ENCODE data around the gene KSR2. TPM values are rescaled to one million over a fixed set of nuclear protein-coding genes. Genes with fewer than 3 reads are reported as not detected.

KSR2 gene
- total RNA-seq, 1 donor from 2014 or later: 0.47 TPM

DNA sequence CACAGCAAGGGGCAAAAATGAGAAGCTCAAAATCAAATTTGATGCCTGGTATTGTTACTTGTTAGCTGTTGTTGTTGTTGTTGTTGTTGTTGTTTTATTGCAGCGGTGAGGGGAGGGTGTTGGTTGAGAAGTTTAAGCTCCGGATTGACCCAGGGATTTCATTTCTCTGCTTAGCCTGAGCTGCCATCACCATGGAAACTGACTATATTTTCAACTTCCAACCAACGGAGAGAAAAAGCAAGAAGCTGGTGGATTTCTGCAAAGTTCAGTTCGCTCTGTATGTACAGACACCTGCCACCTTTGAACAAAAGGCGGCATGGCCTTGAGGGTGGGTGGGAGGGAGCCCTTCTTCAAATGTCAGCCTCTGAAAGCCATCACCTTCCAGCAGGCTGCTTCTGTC, 412.9 kb downstream of the KSR2 start:
- Mint-ChIP-seq H3K27me3 (ENCODE audit: unreplicated experiment) (peaks cover 2% of the 10 kb centered on the region), H3K36me3 (ENCODE audit: unreplicated experiment) (peaks cover 8% of the 10 kb centered on the region), H3K27ac (ENCODE audit: unreplicated experiment) (no peak overlapping the region), H3K9me3 (ENCODE audit: unreplicated experiment) (no peaks in the 10 kb centered on the region), H3K4me3 (ENCODE audit: unreplicated experiment) (no peak overlapping the region), H3K4me1 (ENCODE audit: low read depth, unreplicated experiment) (peaks cover 6% of the 10 kb centered on the region)
- no peak for DNase-seq
- TF ChIP-seq, protein P1, sequence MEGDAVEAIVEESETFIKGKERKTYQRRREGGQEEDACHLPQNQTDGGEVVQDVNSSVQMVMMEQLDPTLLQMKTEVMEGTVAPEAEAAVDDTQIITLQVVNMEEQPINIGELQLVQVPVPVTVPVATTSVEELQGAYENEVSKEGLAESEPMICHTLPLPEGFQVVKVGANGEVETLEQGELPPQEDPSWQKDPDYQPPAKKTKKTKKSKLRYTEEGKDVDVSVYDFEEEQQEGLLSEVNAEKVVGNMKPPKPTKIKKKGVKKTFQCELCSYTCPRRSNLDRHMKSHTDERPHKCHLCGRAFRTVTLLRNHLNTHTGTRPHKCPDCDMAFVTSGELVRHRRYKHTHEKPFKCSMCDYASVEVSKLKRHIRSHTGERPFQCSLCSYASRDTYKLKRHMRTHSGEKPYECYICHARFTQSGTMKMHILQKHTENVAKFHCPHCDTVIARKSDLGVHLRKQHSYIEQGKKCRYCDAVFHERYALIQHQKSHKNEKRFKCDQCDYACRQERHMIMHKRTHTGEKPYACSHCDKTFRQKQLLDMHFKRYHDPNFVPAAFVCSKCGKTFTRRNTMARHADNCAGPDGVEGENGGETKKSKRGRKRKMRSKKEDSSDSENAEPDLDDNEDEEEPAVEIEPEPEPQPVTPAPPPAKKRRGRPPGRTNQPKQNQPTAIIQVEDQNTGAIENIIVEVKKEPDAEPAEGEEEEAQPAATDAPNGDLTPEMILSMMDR (IDR thresholded peaks at IDR 0.05; ENCODE audit: partially characterized antibody, unreplicated experiment): no peak

DNA sequence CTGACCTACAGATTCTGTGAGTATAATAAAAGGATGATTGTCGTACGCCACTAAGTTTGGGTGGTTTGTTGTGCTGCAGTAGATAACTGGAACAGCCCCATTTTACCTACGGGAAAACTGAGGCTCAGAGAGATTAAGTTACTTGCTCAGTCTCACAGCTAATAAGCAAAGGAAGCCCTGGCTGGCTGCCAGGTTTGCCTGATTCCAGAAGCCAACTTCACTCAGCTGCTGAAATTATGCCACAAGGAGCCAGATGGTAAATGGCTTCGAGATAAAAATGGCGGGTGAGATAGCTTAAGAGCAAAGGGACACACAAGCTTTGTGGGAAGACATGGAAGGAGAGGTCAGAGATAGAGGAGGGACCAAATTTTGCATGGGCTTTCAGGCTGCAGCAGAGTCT, 415.8 kb downstream of the KSR2 start:
- Mint-ChIP-seq H3K27ac (ENCODE audit: unreplicated experiment) (no peak overlapping the region), H3K4me1 (ENCODE audit: low read depth, unreplicated experiment) (peaks cover 6% of the 10 kb centered on the region), H3K4me3 (ENCODE audit: unreplicated experiment) (no peak overlapping the region), H3K27me3 (ENCODE audit: unreplicated experiment) (peaks cover 2% of the 10 kb centered on the region), H3K9me3 (ENCODE audit: unreplicated experiment) (no peaks in the 10 kb centered on the region), H3K36me3 (ENCODE audit: unreplicated experiment) (peaks cover 8% of the 10 kb centered on the region)
- TF ChIP-seq, protein P1 (IDR thresholded peaks at IDR 0.05; ENCODE audit: partially characterized antibody, unreplicated experiment): no peak
- no peak for DNase-seq

DNA sequence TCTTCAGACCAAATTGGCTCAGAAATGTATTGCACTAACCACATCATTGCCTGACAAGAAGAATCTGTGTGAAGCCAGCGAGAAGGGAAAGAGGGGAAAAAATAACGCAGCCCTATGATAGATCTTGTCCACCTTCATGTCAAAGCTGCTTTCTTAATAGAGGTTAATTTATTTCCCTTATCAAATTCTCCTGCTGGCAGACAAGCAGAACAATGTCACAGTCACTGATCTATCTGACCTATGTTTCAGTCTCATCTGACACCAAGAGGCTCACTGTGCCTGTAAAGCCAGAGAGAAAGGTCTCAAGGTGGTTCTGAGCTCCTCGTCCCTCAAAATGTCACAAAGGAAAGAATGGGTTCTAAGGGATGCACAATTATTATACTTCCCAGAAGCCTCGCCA, 417.1 kb downstream of the KSR2 start:
- Mint-ChIP-seq H3K27me3 (ENCODE audit: unreplicated experiment) (peaks cover 2% of the 10 kb centered on the region), H3K27ac (ENCODE audit: unreplicated experiment) (no peak overlapping the region)
- TF ChIP-seq, protein P1 (IDR thresholded peaks at IDR 0.05; ENCODE audit: partially characterized antibody, unreplicated experiment): no peak

DNA sequence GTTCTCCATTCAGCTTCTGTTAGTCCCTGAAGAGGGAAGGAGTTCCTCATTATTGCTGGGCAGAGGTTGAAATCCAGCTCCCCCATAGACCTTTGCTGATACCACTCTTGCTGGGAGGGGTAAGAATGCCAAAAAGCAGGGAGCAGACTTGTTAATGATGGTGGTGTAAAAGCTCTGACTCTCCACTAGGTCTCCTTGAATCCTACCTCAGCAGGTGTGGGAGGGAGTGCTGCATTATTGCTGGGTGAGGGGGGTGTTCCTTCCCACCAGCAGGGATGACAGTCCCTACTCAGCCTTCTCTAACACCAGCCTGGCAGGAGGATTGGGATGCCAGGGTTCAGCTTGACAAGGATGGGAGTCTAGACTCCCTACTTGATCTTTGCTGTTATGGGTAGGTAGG, 421.6 kb downstream of the KSR2 start:
- Mint-ChIP-seq H3K4me3 (ENCODE audit: unreplicated experiment) (no peak overlapping the region), H3K9me3 (ENCODE audit: unreplicated experiment) (peaks cover 2% of the 10 kb centered on the region), H3K27me3 (ENCODE audit: unreplicated experiment) (no peaks in the 10 kb centered on the region), H3K27ac (ENCODE audit: unreplicated experiment) (no peak overlapping the region), H3K4me1 (ENCODE audit: low read depth, unreplicated experiment) (no peaks in the 10 kb centered on the region), H3K36me3 (ENCODE audit: unreplicated experiment) (no peaks in the 10 kb centered on the region)
- TF ChIP-seq, protein P1 (IDR thresholded peaks at IDR 0.05; ENCODE audit: partially characterized antibody, unreplicated experiment): no peak
- DNase-seq: no peak

More for the DNA sequence above, 417.1 kb downstream of the KSR2 start:
- no peak overlapping the region for H3K4me3 Mint-ChIP-seq (ENCODE audit: unreplicated experiment)
- no peaks in the 10 kb centered on the region for H3K9me3 Mint-ChIP-seq (ENCODE audit: unreplicated experiment)
- peaks cover 8% of the 10 kb centered on the region for H3K36me3 Mint-ChIP-seq (ENCODE audit: unreplicated experiment)
- peaks cover 6% of the 10 kb centered on the region for H3K4me1 Mint-ChIP-seq (ENCODE audit: low read depth, unreplicated experiment)
- no peak for DNase-seq

DNA sequence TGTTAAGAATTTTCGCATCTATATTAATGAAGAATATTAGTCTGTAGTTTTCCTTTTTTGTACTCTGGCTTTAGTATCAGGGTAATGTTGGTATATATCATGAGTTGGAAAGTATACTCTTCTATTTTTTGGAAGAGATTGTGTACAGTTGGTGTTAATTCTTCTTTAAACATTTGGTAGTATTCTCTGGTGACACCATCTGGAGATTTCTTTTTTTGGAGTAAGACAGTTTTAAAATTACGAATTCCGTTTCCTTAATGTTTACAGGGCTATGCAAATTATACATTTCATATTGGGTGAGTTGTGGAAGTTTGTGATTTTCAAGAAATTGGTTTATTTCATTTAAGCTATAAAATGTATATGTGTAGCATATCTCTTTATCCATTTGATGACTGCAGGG, 423.6 kb downstream of the KSR2 start:
- DNase-seq: no peak
- Mint-ChIP-seq H3K36me3 (ENCODE audit: unreplicated experiment) (no peaks in the 10 kb centered on the region), H3K4me3 (ENCODE audit: unreplicated experiment) (no peak overlapping the region), H3K27ac (ENCODE audit: unreplicated experiment) (no peak overlapping the region), H3K4me1 (ENCODE audit: low read depth, unreplicated experiment) (no peaks in the 10 kb centered on the region), H3K27me3 (ENCODE audit: unreplicated experiment) (no peaks in the 10 kb centered on the region), H3K9me3 (ENCODE audit: unreplicated experiment) (peaks cover 2% of the 10 kb centered on the region)
- TF ChIP-seq, protein P1 (IDR thresholded peaks at IDR 0.05; ENCODE audit: partially characterized antibody, unreplicated experiment): no peak
